Occipital lobe (tissue), 2 donors: Measurements from ENCODE around the gene KRTAP2-1. TPM values are rescaled to one million over a fixed set of nuclear protein-coding genes. Genes with fewer than 3 reads are reported as not detected.
"Not testable (repeated sequence)": the region's sequence is repeated elsewhere in the genome, so short reads cannot be mapped to it uniquely, and the experiment has no call there.

Experiments
- DNase-seq: peaks from one replicate; lab custom pipeline; 2025; lab: John Stamatoyannopoulos, UW
- total RNA-seq: library from RNA; depleted of rRNA; stranded (reverse); fragments of >200 nt; gene quantifications from one replicate; pipeline ENCODE4 v1.2.3, GENCODE V29; 2014

Gene KRTAP2-1
- total RNA-seq, 1 donor from 2014 or later: not detected

GRCh38 chr17:41057547-41057946 is 10.4 kb upstream of the KRTAP2-1 start:
- no peak for DNase-seq

- DNase-seq: not testable (repeated sequence)
These were observed 8.0 kb upstream of the KRTAP2-1 start, which contains the start of gene KRTAP2-2 for GRCh38 chr17:41055130-41055529. KRTAP2-2 (minus strand) TSS chr17:41055230; CDS start chr17:41055211, 19 bp downstream.

GRCh38 chr17:41054556-41054955 is 7.4 kb upstream of the KRTAP2-1 start:
- not testable (repeated sequence) for DNase-seq

GRCh38 chr17:41054025-41054424 is 6.9 kb upstream of the KRTAP2-1 start:
- DNase-seq: no peak

- no peak for DNase-seq
These were observed 5.5 kb upstream of the KRTAP2-1 start for GRCh38 chr17:41052566-41052965.

- DNase-seq: no peak
These were observed 2.0 kb upstream of the KRTAP2-1 start for GRCh38 chr17:41049110-41049509.

GRCh38 chr17:41048441-41048840 is 1.3 kb upstream of the KRTAP2-1 start:
- no peak for DNase-seq

- no peak for DNase-seq
These were observed 4.2 kb downstream of the KRTAP2-1 start for GRCh38 chr17:41042953-41043352.

- not testable (repeated sequence) for DNase-seq
These were observed 6.1 kb downstream of the KRTAP2-1 start, which contains the start of gene KRTAP1-1 for GRCh38 chr17:41040783-41041571. KRTAP1-1 (minus strand) TSS chr17:41041450; CDS start chr17:41041397, 53 bp downstream.

GRCh38 chr17:41037853-41038350 is 9.2 kb downstream of the KRTAP2-1 start:
- no peak for DNase-seq

- not testable (repeated sequence) for DNase-seq
These were observed 12.7 kb downstream of the KRTAP2-1 start, which contains the start of gene KRTAP1-3 for GRCh38 chr17:41034346-41034935. KRTAP1-3 (minus strand) TSS chr17:41034874; CDS start chr17:41034821, 53 bp downstream.

GRCh38 chr17:41029633-41030245 is 17.4 kb downstream of the KRTAP2-1 start, which contains the start of gene KRTAP1-4:
KRTAP1-4 (minus strand) TSS chr17:41030195; CDS start chr17:41030078, 117 bp downstream.
- no peak for DNase-seq

- no peak for DNase-seq
These were observed 20.2 kb downstream of the KRTAP2-1 start, which contains the start of gene KRTAP1-5 for GRCh38 chr17:41026715-41027471. KRTAP1-5 (minus strand) TSS chr17:41027208; CDS start chr17:41027155, 53 bp downstream.

GRCh38 chr17:41024697-41025096 is 22.4 kb downstream of the KRTAP2-1 start:
- DNase-seq: no peak

GRCh38 chr17:41020336-41020735 is 26.8 kb downstream of the KRTAP2-1 start:
- no peak for DNase-seq

GRCh38 chr17:41019415-41019814 is 27.7 kb downstream of the KRTAP2-1 start:
- no peak for DNase-seq

GRCh38 chr17:41018541-41018940 is 28.6 kb downstream of the KRTAP2-1 start:
- DNase-seq: no peak

- no peak for DNase-seq
These were observed 30.4 kb downstream of the KRTAP2-1 start for GRCh38 chr17:41016578-41017215.

- DNase-seq: no peak
These were observed 31.7 kb downstream of the KRTAP2-1 start for GRCh38 chr17:41015454-41015853.

- DNase-seq: no peak
These were observed 33.5 kb downstream of the KRTAP2-1 start for GRCh38 chr17:41013606-41014005.
